NOMO-1 treated with DMSO at 0.1 percent for 48 hours (cell line): Measurements from ENCODE around the gene ZNF331.

Experiments used
- DNase-seq: peaks from one replicate; lab custom pipeline; 2025; ENCODE audit not compliant: unreplicated experiment; lab: John Stamatoyannopoulos, UW

Gene ZNF331

DNA sequence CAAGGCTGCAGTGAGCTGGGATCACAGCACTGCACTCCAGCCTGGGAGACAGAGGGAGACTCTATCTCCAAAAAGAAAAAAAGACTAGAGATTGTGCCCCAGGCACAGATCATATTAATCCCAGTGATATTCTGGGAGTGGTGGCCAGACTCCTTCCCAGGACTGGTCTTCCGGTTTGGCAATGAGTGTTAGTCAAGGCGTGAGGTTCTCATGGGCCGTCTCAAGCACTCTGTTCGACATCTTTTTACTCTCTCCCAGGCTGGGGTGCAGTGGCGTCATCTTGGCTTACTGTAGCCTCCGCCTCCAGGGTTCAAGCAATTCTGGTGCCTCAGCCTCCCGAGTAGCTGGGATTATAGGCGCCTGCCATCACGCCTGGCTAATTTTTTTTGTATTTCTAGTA is 88.5 kb downstream of the ZNF331 start:
- no peak for DNase-seq

DNA sequence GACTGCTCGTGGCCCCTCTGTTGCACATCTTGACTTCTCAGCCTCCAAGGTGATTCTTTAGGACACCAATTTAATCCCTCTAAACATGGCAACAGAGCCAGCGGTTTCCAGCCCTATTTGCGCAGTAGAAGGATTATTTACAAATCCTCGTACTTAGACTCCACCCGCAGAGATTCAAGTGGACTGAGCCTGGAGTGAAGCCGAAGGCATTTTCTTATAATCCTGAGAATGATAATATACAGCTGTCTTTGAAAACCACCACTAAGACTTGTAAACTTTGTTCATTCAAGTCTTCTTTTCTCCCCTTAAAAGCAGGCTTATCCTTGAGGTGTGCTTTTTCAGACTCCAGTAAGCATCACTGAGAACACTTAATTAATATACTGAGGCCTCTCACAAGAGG is 89.0 kb downstream of the ZNF331 start:
- no peak for DNase-seq
